PC-3 (cell line): ENCODE data around the gene CELSR2.

Experiments used
- EZH2 ChIP-seq: fragments of 300-600 bp; sonication (generic); IDR thresholded peaks from one replicate; pipeline ENCODE4 v1.6.1; 2017; ENCODE audit warnings: antibody characterized with exemption, mild to moderate bottlenecking, low read length; ENCODE audit not compliant: unreplicated experiment
- EZH2phosphoT487 ChIP-seq: fragments of 300-600 bp; sonication (generic); IDR thresholded peaks from 2 replicates; pipeline ENCODE4 v1.6.1; 2018; ENCODE audit warnings: mild to moderate bottlenecking, antibody characterized with exemption, low read length, borderline replicate concordance
- TF ChIP-seq, protein P1 (sequence below): fragments of 300-600 bp; sonication (generic); conservative IDR thresholded peaks from 2 replicates; pipeline ENCODE4 v1.5.1; 2017; ENCODE audit warnings: antibody characterized with exemption, low read depth, mild to moderate bottlenecking, low read length

DNA sequence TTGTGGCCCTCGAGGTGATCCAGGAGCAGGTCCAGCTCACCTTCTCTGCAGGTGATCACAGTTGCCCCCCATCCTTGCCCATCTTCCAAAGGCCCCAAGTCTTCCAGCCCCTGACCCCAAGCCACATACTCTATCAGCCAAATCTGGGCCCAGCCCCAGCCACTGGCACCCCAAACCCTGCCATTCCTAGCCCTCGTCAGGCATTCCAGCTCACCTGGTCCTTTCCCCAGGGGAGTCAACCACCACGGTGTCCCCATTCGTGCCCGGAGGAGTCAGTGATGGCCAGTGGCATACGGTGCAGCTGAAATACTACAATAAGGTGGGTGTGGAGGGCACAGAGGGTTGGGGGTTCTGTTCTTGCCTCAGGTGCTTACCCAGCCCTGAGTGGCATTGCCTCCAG lies 12.2 kb downstream of the CELSR2 start:
- TF ChIP-seq, protein P1, sequence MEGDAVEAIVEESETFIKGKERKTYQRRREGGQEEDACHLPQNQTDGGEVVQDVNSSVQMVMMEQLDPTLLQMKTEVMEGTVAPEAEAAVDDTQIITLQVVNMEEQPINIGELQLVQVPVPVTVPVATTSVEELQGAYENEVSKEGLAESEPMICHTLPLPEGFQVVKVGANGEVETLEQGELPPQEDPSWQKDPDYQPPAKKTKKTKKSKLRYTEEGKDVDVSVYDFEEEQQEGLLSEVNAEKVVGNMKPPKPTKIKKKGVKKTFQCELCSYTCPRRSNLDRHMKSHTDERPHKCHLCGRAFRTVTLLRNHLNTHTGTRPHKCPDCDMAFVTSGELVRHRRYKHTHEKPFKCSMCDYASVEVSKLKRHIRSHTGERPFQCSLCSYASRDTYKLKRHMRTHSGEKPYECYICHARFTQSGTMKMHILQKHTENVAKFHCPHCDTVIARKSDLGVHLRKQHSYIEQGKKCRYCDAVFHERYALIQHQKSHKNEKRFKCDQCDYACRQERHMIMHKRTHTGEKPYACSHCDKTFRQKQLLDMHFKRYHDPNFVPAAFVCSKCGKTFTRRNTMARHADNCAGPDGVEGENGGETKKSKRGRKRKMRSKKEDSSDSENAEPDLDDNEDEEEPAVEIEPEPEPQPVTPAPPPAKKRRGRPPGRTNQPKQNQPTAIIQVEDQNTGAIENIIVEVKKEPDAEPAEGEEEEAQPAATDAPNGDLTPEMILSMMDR: no peak
- TF ChIP-seq EZH2phosphoT487 (no peak), EZH2 (no peak)
